ENCODE data around the gene SLC8A2.
"Not testable (repeated sequence)": the region's sequence is repeated elsewhere in the genome, so short reads cannot be mapped to it uniquely, and the experiment has no call there.

- not testable (repeated sequence) for TF ChIP-seq POLR2A (IDR thresholded peaks at IDR 0.05; ENCODE audit: low read length); GATA1 (IDR thresholded peaks at IDR 0.05; ENCODE audit: low read depth, low read length)
These were observed 84.1 kb downstream of the SLC8A2 start for GRCh38 chr19:47387623-47388022.

Measured in erythroblast (primary cell).